NAMALWA (cell line): ENCODE data around the gene FRMPD3.
"Not testable (repeated sequence)": the region's sequence is repeated elsewhere in the genome, so short reads cannot be mapped to it uniquely, and the experiment has no call there.

ENCODE experiments used
- DNase-seq: peaks from one replicate; pipeline ENCODE4 v3.0.0-alpha.2; 2015; ENCODE audit warnings: low spot score

The FRMPD3 gene

GRCh38 chrX:107448998-107449835 is at the start of gene FRMPD3:
TSS of gene FRMPD3 (plus strand) at chrX:107449652. CDS start at chrX:107526589, 76,937 bp downstream.
- peak; percentile 58 for DNase-seq

GRCh38 chrX:107420571-107420970 is 28.9 kb upstream of the FRMPD3 start:
- no peak for DNase-seq

- DNase-seq: no peak
These were observed 28.1 kb upstream of the FRMPD3 start for GRCh38 chrX:107421337-107421861.

- DNase-seq: peak; percentile 46
These were observed 20.4 kb upstream of the FRMPD3 start for GRCh38 chrX:107429090-107429489.

- DNase-seq: no peak
These were observed 9.3 kb upstream of the FRMPD3 start for GRCh38 chrX:107440187-107440586.

- DNase-seq: no peak
These were observed 8.8 kb upstream of the FRMPD3 start for GRCh38 chrX:107440692-107441091.

- DNase-seq: no peak
These were observed 6.4 kb upstream of the FRMPD3 start for GRCh38 chrX:107442914-107443527.

- no peak for DNase-seq
These were observed 4.3 kb upstream of the FRMPD3 start for GRCh38 chrX:107445146-107445545.

GRCh38 chrX:107445631-107446030 is 3.8 kb upstream of the FRMPD3 start:
- no peak for DNase-seq

- DNase-seq: no peak
These were observed 1.8 kb upstream of the FRMPD3 start for GRCh38 chrX:107447642-107448041.

- no peak for DNase-seq
These were observed 841 bp upstream of the FRMPD3 start for GRCh38 chrX:107448625-107448997.

GRCh38 chrX:107450823-107451509 is 1.5 kb downstream of the FRMPD3 start:
- peak; percentile 11 for DNase-seq

GRCh38 chrX:107451731-107452130 is 2.3 kb downstream of the FRMPD3 start:
- DNase-seq: no peak

GRCh38 chrX:107452581-107452980 is 3.1 kb downstream of the FRMPD3 start:
- no peak for DNase-seq

- DNase-seq: no peak
These were observed 4.8 kb downstream of the FRMPD3 start for GRCh38 chrX:107454302-107454701.

- no peak for DNase-seq
These were observed 7.8 kb downstream of the FRMPD3 start for GRCh38 chrX:107457289-107457688.

- no peak for DNase-seq
These were observed 16.6 kb downstream of the FRMPD3 start for GRCh38 chrX:107465932-107466620.

- DNase-seq: no peak
These were observed 17.8 kb downstream of the FRMPD3 start for GRCh38 chrX:107467271-107467670.

GRCh38 chrX:107470198-107470597 is 20.7 kb downstream of the FRMPD3 start:
- no peak for DNase-seq

GRCh38 chrX:107470971-107471370 is 21.5 kb downstream of the FRMPD3 start:
- DNase-seq: no peak

- not testable (repeated sequence) for DNase-seq
These were observed 22.0 kb downstream of the FRMPD3 start for GRCh38 chrX:107471420-107471819.

- no peak for DNase-seq
These were observed 28.0 kb downstream of the FRMPD3 start for GRCh38 chrX:107477406-107477805.
